GM18870 (cell line): Measurements from ENCODE around the gene VPS41.
"Not testable (repeated sequence)": the region's sequence is repeated elsewhere in the genome, so short reads cannot be mapped to it uniquely, and the experiment has no call there.

Experiments
- ATAC-seq: cut with Tn5 transposase; IDR thresholded peaks from one replicate; pipeline ENCODE4 v1.9.1; 2021; ENCODE audit warnings: moderate library complexity; ENCODE audit not compliant: unreplicated experiment

The VPS41 gene

GRCh38 chr7:38858259-38858884, 50.6 kb downstream of the VPS41 start:
- no peak for ATAC-seq

- ATAC-seq = no peak
Measured at GRCh38 chr7:38855867-38856266, 53.1 kb downstream of the VPS41 start.

- no peak for ATAC-seq
Measured at GRCh38 chr7:38855386-38855785, 53.6 kb downstream of the VPS41 start.

- not testable (repeated sequence) for ATAC-seq
Measured at GRCh38 chr7:38854947-38855346, 54.0 kb downstream of the VPS41 start.

GRCh38 chr7:38851321-38851720, 57.7 kb downstream of the VPS41 start:
- ATAC-seq = no peak

- ATAC-seq = no peak
Measured at GRCh38 chr7:38846280-38846679, 62.7 kb downstream of the VPS41 start.

- no peak for ATAC-seq
Measured at GRCh38 chr7:38844952-38845563, 63.9 kb downstream of the VPS41 start.

- ATAC-seq = no peak
Measured at GRCh38 chr7:38842746-38843145, 66.2 kb downstream of the VPS41 start.

GRCh38 chr7:38840736-38841460, 68.1 kb downstream of the VPS41 start:
- no peak for ATAC-seq

GRCh38 chr7:38839851-38840250, 69.1 kb downstream of the VPS41 start:
- no peak for ATAC-seq

GRCh38 chr7:38838725-38839385, 70.1 kb downstream of the VPS41 start:
- no peak for ATAC-seq

GRCh38 chr7:38834357-38834756, 74.6 kb downstream of the VPS41 start:
- ATAC-seq = no peak

GRCh38 chr7:38833329-38833728, 75.7 kb downstream of the VPS41 start:
- no peak for ATAC-seq

GRCh38 chr7:38831259-38831996, 77.6 kb downstream of the VPS41 start:
- ATAC-seq = no peak

- no peak for ATAC-seq
Measured at GRCh38 chr7:38830826-38831225, 78.2 kb downstream of the VPS41 start.

GRCh38 chr7:38829488-38830165, 79.4 kb downstream of the VPS41 start:
- ATAC-seq = no peak

- ATAC-seq = no peak
Measured at GRCh38 chr7:38828026-38828425, 81.0 kb downstream of the VPS41 start.

- no peak for ATAC-seq
Measured at GRCh38 chr7:38825721-38826440, 83.1 kb downstream of the VPS41 start.

- ATAC-seq = no peak
Measured at GRCh38 chr7:38824948-38825347, 84.0 kb downstream of the VPS41 start.

GRCh38 chr7:38822549-38822948, 86.4 kb downstream of the VPS41 start:
- ATAC-seq = no peak
